NCI-H345 treated with DMSO at 0.1 percent for 48 hours (cell line): Measurements from ENCODE around the gene CACNG4.

ENCODE experiments used
- DNase-seq: peaks from one replicate; lab custom pipeline; 2025; ENCODE audit not compliant: unreplicated experiment; lab: John Stamatoyannopoulos, UW

CACNG4 gene

GRCh38 chr17:66963909-66964771, at the start of gene CACNG4:
Gene CACNG4 (plus strand): TSS chr17:66964707. CDS start chr17:66964912, 205 bp downstream.
- peak; percentile 23 for DNase-seq

- DNase-seq: no peak
Observed at GRCh38 chr17:66915204-66915611, 49.3 kb upstream of the CACNG4 start.

- DNase-seq: no peak
Observed at GRCh38 chr17:66915792-66916191, 48.7 kb upstream of the CACNG4 start.

- no peak for DNase-seq
Observed at GRCh38 chr17:66916946-66917345, 47.6 kb upstream of the CACNG4 start.

GRCh38 chr17:66918896-66919295, 45.6 kb upstream of the CACNG4 start:
- DNase-seq: no peak

- DNase-seq: no peak
Observed at GRCh38 chr17:66920435-66920834, 44.1 kb upstream of the CACNG4 start.

GRCh38 chr17:66920950-66921349, 43.6 kb upstream of the CACNG4 start:
- no peak for DNase-seq

GRCh38 chr17:66923886-66924285, 40.6 kb upstream of the CACNG4 start:
- DNase-seq: no peak

GRCh38 chr17:66925811-66926500, 38.6 kb upstream of the CACNG4 start:
- DNase-seq: no peak

- DNase-seq: no peak
Observed at GRCh38 chr17:66928949-66929348, 35.6 kb upstream of the CACNG4 start.

- DNase-seq: no peak
Observed at GRCh38 chr17:66929591-66929990, 34.9 kb upstream of the CACNG4 start.

- DNase-seq: no peak
Observed at GRCh38 chr17:66930933-66931332, 33.6 kb upstream of the CACNG4 start.

GRCh38 chr17:66932311-66932710, 32.2 kb upstream of the CACNG4 start:
- DNase-seq: no peak

GRCh38 chr17:66934040-66934439, 30.5 kb upstream of the CACNG4 start:
- DNase-seq: no peak

GRCh38 chr17:66935717-66936116, 28.8 kb upstream of the CACNG4 start:
- no peak for DNase-seq

GRCh38 chr17:66938656-66939055, 25.9 kb upstream of the CACNG4 start:
- DNase-seq: no peak

GRCh38 chr17:66939461-66940114, 24.9 kb upstream of the CACNG4 start:
- DNase-seq: no peak

GRCh38 chr17:66941249-66941648, 23.3 kb upstream of the CACNG4 start:
- no peak for DNase-seq

GRCh38 chr17:66941773-66942450, 22.6 kb upstream of the CACNG4 start:
- no peak for DNase-seq

- DNase-seq: no peak
Observed at GRCh38 chr17:66942451-66943264, 21.8 kb upstream of the CACNG4 start.
